ENCODE measurements around the gene SH2D2A.

Gene SH2D2A

GRCh38 chr1:156823210-156823790 lies 6.7 kb upstream of the SH2D2A start:
- DNase-seq (ENCODE audit: low read depth): no peak

GRCh38 chr1:156822680-156823079 lies 6.0 kb upstream of the SH2D2A start:
- no peak for DNase-seq (ENCODE audit: low read depth)

GRCh38 chr1:156821801-156822200 lies 5.2 kb upstream of the SH2D2A start:
- no peak for DNase-seq (ENCODE audit: low read depth)

DNA sequence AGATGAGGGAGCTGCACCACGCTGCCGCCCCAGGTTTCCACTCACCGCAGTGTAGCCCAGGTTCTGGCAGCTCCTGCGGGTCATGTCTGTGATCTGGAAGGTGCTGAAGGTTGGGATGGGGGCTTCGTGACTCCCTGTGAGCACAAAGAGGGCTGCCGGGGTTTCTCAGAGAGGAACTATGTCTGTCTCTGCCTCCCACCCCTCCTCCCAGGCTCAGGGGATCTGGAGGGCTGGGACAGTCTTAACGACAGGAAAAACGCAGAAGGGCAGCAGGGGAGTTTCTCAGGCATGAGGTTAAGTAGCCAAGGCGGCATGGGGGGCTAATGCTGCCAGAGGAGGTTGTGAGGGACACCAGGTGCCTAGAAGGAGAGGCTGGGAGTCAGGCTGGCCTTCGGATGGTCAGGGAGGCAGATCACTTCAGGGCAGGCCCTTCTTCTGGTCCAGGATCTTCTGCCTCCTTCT lies 656 bp downstream of the SH2D2A start:
- no peak for DNase-seq (ENCODE audit: low read depth)

DNA sequence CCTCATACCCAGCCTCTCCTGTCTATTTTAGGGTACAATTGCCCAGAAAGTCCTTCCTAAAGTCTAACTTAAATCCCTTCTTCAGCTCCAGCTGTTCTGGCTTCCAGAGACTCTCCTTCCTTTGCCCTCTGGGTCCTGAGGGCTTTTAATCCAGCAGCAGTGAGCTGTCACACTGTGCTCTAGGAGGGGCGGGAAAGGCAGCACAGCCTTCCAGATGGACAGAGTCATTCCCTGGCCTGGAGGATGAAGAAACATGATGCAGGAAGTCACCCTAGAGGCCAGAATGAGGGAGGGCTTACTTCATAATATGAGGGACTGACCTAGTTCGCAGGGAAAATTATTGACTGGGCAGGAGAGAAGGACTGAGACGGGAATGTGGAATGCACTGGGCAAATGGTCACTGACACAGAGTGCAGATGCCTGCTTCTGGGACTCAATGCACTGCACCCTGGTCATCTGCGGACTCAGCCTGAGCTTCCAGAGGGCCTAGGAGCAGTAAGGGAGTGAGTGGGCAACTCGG lies 1.3 kb downstream of the SH2D2A start:
- DNase-seq (ENCODE audit: low read depth): no peak

DNA sequence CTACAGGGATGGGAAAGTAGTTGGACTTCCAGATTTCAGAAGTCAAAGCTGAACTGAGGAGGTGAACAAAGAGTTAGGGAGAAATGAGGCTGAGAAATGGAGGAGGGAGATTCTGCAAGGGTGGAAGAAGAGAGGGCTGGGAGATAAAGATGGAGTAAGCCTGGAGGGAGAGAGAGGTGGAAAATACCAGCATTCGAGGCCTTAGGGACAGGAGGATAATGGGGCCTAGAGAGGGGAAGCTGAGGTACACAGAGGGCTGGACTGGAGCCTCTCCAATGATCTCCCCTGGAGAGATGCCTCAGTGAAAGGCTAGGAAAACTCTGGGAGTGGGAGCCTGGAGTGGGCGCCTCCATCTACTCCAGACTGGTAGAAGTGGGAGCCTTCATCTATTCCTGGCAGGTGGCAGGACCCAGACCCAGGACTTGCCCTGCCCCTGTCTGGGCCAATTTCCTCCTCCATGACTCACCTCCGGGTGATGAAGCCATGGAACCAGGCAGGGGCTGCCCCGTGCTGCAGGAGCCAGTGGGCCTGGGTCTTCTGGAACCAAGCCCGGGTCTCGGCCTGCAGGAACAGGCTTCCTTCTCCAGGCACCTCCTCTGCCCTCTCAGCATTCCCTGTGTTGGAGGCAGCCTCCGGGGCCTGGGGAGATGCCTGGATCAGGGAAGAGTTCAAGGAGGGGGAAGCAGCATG lies 1.9 kb downstream of the SH2D2A start:
- DNase-seq (ENCODE audit: low read depth): no peak

GRCh38 chr1:156813750-156814570 lies 2.7 kb downstream of the SH2D2A start:
- peak; percentile 47 for DNase-seq (ENCODE audit: low read depth)

DNA sequence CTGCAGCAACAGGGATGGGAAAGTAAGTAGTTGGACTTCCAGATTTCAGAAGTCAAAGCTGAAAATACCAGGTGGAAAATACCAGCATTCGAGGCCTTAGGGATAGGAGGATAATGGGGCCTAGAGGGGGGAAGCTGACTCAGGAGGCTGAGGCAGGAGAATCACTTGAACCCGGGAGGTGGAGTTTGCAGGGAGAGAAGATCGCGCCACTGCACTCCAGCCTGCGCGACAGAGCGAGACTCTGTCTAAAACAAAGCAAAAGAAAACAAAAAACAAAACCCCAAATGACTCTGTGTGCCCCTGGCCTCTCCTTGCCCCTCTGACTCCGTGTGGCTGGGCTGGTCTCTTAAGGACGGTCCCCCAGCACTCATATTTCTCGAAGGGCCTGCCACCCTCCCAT lies 3.4 kb downstream of the SH2D2A start:
- no peak for DNase-seq (ENCODE audit: low read depth)

DNA sequence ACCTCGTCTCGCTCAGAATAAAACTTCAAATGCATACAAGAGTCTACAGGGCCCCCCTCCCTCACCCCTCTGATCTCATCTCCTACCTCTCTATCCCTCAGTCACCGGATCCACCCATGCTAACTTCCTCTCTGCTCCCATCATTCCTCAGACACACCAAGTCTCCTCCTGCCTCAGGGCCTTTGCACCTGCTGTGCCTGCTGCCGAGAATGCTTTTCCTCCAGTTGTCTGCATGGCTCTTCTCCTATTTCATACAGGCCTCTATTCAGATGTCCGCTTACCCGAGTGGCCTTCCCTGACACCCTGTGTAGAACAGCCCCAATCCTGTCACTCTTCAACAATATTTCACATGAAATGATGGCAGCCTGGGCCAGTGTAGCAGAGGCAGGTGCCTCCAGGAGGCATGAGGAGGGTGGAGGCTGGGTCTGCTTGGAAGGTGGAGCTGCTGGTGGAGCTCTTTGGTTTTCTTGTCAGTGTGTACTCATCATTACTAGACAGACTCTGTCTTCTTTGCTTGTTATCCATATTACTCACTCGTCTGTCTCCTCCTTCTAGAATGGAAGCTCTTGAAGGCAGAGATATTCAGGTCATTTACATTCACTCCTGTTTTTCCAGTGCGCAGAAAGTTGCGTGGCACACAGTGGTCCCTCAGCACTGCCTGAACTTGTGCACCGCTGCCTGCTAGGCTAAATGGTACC lies 4.2 kb downstream of the SH2D2A start:
- no peak for DNase-seq (ENCODE audit: low read depth)

DNA sequence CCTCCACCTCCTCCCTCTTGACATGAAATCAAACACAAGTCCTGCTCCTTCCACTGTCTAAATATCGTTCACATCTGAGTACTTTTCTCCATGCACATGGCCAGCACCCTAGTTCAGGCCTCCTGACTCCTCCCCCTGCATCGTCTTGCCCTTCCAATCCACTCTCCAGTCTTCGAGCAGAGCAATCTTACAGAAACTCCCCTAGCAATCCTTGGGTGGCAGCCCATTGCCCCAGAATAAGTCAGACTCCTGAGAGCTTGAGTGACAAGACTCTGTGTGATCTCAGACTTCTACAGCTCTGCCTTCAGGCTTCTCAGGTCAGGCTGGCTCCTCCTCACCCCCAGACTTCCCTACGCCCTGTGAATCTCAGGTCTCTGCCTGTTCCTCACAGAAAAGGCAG lies 5.5 kb downstream of the SH2D2A start:
- DNase-seq (ENCODE audit: low read depth): no peak

DNA sequence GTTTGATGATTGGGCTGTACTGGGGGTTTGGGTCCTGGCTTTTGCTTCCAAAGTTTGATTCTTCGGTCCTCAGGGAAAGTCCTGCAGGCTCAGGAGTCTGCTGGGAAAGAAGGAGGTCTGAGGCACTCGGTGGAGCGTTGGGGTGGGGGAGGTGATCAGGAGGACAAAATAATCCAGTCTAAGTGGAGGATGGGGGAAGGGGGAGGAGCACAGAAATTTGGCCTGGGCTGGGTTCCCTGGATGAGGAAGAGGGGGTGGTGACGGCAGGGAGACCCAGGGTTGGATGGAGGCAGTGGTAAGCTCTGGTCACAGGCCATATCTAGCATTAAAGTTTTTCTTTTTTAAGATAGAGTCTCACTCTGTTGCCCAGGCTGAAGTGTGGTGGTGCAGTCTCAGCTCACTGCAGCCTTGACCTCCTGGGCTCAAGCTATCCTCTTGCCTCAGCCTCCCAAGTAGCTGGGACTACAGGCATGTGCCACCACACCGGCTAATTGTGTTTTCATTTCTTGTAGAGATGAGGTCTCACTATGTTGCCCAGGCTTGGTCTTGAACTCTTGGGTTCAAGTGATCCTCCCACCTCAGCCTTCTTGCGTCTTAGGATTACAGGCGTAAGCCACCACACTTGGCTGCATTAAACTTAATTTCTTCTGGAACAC lies 6.8 kb downstream of the SH2D2A start:
- DNase-seq (ENCODE audit: low read depth): no peak

DNA sequence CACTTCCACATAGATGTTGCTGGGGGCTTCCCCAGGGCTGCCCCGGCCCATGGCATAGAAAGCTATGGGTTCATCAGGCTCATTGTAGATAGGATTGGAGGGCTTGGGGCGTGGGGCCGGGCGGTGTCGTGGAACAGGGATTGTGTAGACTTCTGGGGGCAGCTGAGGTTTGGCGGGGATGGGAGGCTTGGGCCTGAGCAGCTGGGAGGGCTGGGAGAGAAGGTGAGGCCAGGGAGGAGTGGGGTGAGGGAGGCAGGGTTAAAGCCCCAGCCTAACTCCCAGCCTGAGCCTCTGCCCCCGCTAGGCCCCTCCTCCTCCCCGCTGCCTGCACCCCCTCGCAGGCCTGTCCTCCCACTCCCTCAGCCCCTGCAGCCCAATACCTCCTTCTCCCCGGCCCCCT lies 7.4 kb downstream of the SH2D2A start:
- no peak for DNase-seq (ENCODE audit: low read depth)

DNA sequence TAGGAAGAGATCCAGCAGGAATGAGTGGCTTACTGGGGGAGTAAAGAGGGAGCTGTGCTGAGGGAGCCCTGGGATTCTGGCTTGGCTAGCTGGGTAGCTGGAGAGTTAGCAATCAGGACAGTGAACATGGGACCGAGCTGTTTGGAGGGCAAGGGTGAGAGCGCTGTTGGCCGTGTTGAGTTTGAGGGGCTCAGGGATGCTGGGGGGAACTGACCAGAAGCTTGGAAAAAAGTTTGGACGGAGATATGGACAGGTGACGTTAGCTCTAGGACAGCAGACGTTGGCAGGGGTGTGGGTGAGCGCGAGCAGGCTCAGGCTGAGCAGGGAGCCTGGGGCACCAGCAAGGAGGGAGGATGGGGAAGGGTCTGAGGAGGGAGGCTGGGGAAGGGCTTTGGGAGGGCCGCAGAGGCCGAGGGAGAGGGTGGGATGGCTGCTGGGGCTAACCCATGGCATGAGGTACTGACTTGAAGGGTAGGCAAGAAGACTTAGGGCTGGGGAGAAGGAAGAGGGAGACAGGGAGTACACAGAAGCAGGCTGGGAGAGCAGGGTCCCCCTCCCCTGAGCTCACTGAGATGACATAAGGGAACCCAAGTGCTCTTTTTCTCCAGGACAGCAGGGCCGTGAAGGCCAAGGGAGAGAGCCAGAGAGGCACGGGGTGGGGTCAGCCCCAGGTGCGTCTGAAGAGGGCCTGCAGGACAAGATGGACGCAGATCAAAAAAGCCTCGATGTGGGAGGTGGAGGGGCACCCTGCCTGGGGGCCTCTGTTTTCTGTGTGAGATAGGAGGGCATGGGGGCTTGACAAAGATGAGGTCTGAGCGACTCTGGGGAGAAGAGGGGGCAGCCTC lies 8.2 kb downstream of the SH2D2A start:
- DNase-seq (ENCODE audit: low read depth): no peak

GRCh38 chr1:156807627-156808026 lies 9.0 kb downstream of the SH2D2A start:
- DNase-seq (ENCODE audit: low read depth): no peak

DNA sequence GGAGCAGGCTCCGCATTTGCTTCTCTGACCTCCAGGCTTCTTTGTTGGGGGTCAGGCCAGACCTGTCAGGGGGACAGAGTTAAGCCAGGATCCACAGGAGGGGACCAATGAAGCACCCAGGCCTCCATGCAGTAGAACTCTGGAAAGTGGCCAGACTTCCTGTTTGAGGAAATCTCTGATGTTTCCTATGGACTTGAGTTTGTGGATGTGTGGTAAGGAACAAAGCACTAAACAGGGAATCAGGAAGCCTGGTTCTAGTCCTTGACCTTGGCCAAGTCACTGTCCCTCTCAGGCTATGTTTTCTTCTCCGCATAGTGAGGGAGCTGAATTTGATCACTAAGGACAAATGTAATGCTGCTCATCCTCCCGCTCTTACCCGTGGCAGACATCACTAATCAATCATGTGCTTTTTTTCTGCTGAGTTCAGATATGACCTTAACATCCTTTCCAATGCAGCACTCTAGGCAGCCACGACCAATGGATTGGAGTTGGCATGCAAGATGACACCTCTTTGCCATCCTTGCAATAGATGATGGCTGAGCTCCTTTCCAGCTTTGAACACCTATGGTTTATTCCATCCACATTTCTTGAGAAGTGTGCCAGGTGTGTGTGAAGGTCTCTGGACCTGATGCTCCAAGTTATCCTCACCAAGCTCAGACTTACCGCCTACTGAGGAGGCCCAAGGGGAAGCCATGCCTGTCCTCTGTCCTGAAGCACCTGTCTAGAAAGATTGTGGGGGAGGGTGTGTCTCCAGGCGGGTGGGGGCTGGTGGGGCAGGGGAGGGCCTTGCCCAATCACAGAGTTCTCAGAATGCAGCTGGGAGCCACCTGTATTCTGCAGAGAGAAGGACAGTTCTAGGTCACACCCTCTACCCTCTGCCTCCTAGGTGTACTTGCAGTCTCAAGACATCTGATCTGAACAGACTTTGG lies 9.9 kb downstream of the SH2D2A start:
- DNase-seq (ENCODE audit: low read depth): no peak

DNA sequence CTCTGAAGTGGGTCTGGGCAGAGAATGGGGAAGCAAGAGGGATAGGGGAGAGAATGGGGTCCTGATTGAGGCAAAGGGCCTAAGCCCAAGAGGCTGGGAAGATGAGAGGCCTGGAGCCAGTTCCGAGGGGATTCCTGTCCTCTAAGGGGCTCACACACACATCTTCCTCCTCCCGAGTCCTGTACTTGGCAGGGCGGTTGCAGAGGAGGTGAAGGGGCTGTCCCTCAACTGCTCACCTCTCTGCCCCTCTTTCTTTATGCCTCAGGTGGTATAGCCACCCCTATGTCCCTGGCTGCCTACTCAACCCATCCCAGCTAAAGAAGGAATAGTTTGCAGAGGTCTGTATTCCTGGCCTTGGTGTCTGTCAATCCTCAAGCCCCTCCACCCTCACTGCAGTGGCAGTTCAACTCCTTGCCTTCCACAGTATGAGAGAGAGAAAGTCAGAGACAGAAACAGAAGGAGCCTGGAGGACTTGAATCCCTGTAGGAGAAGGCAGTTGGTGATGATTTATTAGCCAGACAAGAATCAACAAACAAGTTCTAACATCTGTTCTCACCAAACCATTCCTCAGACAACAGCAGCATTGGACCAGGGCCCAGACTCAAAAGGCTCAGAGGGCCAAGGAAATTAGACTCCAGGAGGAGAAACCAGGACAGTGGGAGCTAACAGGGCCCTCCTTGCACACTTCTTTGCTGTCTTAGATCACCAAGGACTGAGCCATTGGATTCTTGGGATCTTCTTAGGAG lies 10.7 kb downstream of the SH2D2A start:
- no peak for DNase-seq (ENCODE audit: low read depth)

DNA sequence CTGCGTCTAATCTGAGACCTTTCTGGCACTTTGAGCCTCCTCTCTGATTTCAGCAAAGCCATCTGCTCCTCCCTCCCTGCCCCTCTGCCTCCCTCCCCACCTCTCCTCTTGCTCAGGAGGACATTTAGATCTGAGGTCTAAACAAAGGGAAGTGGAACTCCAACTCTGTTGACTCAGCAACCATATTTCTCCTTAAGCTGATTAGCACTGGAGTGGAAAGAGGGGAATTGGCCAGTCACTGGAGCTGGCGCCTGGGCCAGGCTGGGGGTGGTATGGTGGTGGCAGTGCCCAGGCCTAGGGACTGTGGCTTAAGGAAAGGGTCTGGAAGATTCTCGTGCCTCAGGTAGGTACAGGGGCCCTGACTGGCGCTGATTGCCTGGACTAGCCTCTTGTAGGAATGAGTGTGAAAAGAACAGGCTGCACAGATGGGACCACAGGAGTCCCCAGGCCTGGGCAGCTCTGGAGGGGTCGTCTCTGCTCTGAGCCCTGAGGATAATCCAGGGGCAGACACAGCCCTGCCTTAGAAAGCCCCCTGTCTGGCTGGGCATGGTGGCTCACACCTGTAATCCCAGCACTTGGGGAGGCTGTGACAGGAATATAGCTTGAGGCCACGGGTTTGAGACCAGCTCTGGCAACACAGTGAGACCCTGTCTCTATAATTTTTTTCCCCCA lies 11.9 kb downstream of the SH2D2A start:
- DNase-seq (ENCODE audit: low read depth): no peak

DNA sequence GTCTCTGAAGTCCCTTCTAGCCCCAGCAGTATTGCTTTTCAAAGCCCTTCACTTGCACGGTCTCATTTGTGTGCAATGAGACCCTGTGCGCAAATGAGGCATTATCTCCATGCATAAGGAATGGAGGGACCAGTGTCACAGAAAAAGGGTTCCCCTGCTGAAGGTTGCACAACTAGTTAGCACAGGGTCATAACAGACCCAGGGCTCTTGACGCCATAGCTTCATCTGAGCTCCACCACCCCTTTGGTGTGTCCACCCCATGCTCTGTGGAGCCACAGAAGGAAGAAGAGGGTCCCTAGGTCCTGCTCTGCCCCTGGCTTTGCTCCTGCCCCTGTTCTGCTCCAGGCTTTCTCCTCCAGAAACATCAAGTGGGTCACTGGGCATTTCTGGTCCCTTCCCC lies 12.6 kb downstream of the SH2D2A start:
- DNase-seq (ENCODE audit: low read depth): no peak

Data from stimulated activated CD8-positive, alpha-beta memory T cell treated with anti-CD3 and anti-CD28 coated beads, Interleukin-15, amount 100 ng/mL, for 24 hours (primary cell).